HL-60 (cell line): Measurements from ENCODE around the gene FAM83E.

Source experiments
- POLR2AphosphoS5 ChIP-seq: IDR thresholded peaks from 2 replicates; pipeline ENCODE4 v1.6.1; 2012; ENCODE audit warnings: low read depth
- TF ChIP-seq, protein P1 (sequence below): IDR thresholded peaks from 2 replicates; pipeline ENCODE4 v1.6.1; 2012; ENCODE audit warnings: low read depth; ENCODE audit not compliant: insufficient replicate concordance
- TF ChIP-seq, protein P2 (sequence below): IDR thresholded peaks from one replicate; pipeline ENCODE4 v1.5.1; 2011; ENCODE audit warnings: low read length, control low read depth, inconsistent platforms; ENCODE audit not compliant: insufficient read depth

DNA sequence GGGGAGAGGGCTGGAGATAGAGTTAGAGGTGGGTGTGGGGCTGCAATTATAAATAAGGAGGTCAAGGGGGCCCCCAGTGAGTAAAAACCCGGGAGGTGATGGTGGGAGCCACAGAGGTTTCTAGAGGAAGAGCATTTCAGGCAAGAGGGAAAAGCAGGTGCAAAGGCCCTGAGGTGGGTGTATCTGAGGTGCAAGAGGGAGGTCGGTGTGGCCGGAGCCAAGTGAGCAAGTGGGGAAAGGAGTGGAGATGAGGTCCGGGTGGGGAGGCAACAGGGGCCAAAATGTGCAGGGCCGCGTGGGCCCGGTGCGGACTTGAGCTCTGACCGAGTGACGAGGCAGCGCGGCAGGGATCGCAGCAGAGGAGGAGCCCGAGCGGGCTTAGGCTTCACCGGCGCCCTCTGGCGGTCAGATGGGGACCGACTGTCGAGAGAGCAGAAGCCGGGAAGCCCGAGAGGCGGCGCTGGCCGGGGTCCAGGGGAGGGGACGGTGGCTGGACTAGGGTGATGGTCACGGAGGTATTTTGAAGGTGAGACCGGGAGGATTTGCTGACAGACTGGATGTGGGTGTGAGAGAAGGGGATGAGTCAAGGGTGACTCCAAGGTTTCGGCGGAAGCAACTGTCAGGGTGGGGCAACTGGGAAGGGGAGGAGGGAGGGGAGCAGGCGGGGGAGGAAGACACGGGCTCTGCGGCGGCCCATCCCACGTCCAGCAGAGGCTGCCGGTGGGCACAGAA, 26.0 kb downstream of the FAM83E start:
- TF ChIP-seq, protein P1, sequence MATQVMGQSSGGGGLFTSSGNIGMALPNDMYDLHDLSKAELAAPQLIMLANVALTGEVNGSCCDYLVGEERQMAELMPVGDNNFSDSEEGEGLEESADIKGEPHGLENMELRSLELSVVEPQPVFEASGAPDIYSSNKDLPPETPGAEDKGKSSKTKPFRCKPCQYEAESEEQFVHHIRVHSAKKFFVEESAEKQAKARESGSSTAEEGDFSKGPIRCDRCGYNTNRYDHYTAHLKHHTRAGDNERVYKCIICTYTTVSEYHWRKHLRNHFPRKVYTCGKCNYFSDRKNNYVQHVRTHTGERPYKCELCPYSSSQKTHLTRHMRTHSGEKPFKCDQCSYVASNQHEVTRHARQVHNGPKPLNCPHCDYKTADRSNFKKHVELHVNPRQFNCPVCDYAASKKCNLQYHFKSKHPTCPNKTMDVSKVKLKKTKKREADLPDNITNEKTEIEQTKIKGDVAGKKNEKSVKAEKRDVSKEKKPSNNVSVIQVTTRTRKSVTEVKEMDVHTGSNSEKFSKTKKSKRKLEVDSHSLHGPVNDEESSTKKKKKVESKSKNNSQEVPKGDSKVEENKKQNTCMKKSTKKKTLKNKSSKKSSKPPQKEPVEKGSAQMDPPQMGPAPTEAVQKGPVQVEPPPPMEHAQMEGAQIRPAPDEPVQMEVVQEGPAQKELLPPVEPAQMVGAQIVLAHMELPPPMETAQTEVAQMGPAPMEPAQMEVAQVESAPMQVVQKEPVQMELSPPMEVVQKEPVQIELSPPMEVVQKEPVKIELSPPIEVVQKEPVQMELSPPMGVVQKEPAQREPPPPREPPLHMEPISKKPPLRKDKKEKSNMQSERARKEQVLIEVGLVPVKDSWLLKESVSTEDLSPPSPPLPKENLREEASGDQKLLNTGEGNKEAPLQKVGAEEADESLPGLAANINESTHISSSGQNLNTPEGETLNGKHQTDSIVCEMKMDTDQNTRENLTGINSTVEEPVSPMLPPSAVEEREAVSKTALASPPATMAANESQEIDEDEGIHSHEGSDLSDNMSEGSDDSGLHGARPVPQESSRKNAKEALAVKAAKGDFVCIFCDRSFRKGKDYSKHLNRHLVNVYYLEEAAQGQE, result no peak
- TF ChIP-seq, protein P2, sequence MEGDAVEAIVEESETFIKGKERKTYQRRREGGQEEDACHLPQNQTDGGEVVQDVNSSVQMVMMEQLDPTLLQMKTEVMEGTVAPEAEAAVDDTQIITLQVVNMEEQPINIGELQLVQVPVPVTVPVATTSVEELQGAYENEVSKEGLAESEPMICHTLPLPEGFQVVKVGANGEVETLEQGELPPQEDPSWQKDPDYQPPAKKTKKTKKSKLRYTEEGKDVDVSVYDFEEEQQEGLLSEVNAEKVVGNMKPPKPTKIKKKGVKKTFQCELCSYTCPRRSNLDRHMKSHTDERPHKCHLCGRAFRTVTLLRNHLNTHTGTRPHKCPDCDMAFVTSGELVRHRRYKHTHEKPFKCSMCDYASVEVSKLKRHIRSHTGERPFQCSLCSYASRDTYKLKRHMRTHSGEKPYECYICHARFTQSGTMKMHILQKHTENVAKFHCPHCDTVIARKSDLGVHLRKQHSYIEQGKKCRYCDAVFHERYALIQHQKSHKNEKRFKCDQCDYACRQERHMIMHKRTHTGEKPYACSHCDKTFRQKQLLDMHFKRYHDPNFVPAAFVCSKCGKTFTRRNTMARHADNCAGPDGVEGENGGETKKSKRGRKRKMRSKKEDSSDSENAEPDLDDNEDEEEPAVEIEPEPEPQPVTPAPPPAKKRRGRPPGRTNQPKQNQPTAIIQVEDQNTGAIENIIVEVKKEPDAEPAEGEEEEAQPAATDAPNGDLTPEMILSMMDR, result peak; percentile 81
- TF ChIP-seq POLR2AphosphoS5, result no peak
